ENCODE results near the gene PTGR3.

Gene PTGR3, protein sequence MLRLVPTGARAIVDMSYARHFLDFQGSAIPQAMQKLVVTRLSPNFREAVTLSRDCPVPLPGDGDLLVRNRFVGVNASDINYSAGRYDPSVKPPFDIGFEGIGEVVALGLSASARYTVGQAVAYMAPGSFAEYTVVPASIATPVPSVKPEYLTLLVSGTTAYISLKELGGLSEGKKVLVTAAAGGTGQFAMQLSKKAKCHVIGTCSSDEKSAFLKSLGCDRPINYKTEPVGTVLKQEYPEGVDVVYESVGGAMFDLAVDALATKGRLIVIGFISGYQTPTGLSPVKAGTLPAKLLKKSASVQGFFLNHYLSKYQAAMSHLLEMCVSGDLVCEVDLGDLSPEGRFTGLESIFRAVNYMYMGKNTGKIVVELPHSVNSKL

DNA sequence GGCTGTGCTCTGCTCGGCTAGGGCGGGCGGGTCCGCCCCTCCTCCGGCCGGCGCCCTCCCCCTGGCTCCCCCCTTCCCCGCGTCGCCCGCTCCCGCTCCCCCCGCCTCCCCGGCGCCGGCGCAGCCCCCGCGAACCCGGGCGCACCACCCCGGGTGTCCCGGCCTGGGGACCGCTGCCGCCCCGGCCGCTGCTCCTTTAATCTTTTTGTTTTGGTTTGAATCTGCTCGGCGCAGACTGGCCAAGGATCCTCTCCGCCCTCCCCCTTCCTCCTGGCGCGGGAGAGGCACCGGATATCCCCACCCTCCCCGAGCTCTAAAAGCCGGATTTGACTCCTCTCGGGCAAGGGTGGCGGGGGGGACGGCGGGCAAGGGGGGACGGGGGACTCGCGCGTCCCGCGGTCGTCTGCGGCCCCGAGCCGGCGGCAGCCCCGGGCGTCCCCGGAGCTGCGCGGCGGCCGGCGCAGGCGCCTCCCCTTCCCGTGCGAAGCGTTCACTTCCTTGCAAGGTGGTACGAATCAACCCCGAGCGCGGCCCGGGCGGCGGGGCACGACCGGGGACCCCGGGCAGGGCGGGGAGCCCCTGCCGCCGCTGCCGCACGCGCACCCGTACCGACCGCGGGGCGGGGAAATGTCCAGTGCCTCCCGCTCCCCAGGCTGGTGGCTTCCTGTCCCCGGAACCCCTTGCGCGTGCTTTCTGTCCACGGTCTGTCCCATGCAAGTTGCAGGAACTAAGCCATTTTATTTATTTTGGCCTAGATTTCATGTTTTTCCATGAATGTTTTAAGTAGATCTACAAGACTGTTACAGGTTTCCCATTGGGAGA is at the start of gene PTGR3:
Gene PTGR3, minus strand, starts transcription at position 11 of the 822 bp plus-strand sequence. CDS start 81 bp downstream, outside the sequence.
- DNase-seq (ENCODE audit: low spot score), result peak; percentile 87

- no peak for DNase-seq (ENCODE audit: low spot score)
Measured at GRCh38 chr18:75257605-75258004, 48.7 kb upstream of the PTGR3 start.

GRCh38 chr18:75256376-75256775 is 47.4 kb upstream of the PTGR3 start:
- DNase-seq (ENCODE audit: low spot score), result no peak

DNA sequence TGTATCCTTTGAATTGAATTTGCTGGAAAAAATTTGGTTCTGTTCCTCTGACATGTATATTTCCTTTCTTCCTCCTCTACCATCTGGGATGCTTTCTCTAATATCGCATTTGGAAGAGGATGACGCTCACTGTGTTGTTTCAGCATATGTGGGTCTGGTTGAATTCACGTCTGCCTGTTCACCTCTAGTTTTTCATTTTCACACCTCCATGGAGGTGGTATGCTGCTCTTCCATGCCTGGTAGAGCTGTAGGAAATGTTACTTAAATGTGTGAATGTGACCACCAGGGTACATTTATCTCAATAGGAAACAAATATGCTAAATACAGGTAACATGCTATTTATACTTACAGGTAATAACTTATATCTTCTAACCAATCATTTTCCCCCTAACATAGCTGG is 46.2 kb upstream of the PTGR3 start:
- no peak for DNase-seq (ENCODE audit: low spot score)

DNA sequence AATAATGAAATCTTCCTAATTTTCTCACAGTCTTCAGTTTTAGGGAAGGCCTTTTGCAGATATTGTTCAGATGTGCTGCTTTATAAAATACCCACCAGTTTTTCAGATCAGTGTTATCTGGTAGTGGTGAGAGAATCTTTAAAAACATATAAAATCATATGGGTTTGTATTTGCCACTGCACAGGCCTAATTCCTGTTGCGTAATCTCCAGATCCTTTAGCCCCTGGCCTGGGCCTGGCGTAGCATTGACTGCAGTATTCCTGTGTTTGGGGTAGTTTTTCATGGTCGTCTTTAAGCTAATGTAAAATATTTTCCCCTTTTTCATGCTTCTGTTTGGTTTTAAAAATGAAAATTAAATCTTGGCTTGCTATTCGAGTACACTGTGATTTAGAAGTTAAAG is 44.8 kb upstream of the PTGR3 start:
- no peak for DNase-seq (ENCODE audit: low spot score)

DNA sequence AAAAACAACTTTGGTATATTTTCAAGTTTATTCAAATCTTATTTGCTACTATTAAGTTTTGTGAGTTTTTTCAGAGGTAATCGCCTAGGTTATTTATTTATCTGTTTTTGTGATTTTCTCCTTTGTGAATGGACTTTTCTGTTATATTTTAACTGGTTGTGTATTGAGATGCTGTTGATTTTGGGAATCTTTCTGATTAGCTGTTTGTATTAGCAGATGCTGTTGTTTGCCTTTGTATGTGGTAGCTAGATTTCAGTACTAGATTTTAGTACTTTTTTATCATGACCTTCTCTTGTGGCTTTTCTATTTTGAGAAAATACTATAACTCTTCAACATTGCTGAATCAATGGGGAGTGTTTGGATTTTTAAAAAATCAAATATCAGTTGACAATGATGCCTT is 44.1 kb upstream of the PTGR3 start:
- no peak for DNase-seq (ENCODE audit: low spot score)

GRCh38 chr18:75252136-75252535 is 43.2 kb upstream of the PTGR3 start:
- no peak for DNase-seq (ENCODE audit: low spot score)

GRCh38 chr18:75251466-75251865 is 42.5 kb upstream of the PTGR3 start:
- DNase-seq (ENCODE audit: low spot score), result no peak

DNA sequence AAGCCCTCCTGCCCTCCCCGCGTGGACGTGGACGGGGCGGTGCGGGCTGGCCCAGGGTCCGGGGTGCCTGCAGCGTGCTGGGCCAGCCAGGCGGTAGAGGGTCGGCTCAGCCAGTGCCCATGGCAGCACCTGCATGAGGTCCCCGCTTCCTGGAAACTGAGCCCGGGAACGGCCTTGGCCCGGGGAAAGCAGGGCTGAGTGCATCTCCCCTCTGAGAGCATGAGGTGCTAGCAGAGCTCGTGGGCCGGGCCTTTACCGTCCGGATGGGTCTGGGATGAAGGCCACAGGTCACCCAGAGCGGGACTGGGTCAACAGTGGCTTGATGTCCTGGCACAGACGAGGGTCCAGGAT is 41.5 kb upstream of the PTGR3 start:
- no peak for DNase-seq (ENCODE audit: low spot score)

GRCh38 chr18:75249672-75250470 is 40.9 kb upstream of the PTGR3 start:
- no peak for DNase-seq (ENCODE audit: low spot score)

- no peak for DNase-seq (ENCODE audit: low spot score)
Measured at GRCh38 chr18:75249175-75249518, 40.2 kb upstream of the PTGR3 start.

DNA sequence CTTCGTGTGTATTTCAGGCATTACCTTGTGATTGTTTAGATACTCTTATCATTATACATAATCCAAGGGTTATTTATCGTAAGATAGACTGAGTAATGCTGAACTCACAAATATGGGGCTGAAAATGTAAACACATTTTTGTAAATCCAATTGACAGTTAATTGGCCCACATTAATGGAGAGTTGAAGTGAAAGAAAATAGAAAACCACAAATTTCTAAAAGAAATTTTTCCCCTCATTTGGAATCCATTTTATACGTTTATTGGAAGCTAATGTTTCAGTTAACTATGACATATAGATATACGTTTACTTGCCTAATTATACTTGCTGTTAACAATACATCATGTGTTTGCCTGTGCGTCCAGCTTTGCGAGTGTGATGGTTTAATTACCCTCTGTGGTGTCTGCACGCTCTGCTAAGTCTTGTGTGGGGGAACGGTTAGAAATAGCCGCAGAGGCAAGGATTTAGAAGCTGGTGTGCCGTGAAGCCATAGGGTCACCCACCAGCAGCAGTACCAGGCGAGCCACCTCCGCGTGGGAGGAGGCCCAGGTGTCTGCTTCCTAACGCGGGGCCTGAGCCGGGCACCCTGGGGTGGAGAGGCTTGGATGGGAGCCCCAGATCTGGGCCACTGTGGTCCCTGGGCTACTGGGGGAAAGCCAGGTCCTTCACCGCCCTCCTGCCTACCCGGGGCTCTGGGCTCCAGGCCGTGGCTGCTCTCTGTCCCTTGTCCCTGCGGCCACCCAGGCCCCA is 39.7 kb upstream of the PTGR3 start:
- DNase-seq (ENCODE audit: low spot score), result no peak

DNA sequence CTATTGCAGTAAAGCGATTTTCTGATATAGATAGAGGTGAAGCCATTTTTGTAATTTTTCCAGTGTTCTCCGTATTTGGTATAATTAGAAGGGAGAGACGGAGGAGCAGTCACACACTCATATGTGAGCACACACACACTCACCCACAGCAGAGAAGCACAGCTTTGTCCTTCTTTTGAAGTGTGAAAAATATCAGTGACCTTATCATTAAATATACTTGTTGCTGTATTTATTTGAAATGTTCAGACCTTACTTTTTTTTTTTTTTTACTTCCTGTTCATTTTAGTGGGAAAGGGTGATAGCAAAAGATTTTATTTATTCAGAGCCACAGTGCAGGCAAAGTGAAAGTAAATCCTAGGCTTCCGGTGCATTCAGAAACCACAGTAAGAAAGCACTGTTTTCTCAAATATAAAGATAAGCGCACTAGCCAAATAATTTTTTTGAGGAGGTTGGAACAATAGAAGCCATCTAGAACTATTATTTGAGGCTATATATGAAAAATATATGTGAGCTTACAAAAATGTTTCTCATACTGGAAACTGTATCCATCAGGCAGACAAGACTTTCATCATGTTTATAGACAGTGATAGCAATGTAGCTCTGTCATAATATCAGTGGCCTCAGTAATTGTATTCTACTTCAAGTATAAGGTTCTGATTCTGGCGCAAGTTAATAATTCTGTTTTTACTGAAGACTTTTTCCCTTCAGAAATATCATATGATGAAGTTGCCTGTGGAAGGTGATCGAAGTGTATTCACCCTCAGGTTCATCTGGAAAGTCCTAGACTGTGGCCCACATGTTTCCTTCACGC is 38.9 kb upstream of the PTGR3 start:
- peak; percentile 68 for DNase-seq (ENCODE audit: low spot score)

DNA sequence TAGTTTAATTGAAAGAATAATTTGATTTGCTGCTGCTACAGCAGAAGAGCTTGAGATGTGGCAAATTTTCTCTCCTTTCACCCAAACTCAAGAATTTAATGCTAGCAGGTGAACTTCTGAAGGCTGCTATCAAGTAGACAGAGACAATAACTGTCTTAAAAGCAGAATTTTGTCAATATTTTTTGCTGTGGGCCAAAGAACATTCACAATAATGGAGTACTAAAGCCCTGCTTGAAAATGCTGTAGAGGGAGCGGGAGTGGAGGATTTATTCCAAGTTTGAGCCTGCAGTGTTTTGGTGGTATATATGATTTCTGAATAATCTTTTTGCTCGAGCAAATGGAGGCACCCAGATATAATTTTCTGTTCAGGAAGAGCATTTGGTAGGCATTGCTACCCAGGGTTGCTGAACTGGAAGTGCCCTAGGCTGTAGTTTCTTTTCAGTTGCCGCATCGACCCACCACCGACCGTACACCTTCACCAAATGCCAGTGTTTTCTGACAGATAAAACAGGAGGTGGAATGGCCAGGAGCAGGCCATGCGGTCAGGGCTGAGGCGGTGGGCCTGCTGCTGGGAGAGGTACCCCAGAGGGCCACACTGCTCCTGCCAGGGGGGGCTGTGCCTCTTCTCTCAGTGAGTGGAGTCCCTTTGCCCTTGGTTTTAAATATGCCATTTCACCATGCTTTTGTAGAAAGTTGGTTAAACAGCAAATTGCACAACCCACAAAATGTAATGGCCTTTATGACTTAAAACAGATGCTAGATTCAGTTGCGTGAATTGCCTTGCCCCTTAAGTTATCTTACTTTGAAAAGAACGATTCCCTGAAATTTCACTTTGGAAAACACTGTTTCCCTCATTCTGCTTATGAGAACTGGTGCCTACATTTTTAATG is 38.0 kb upstream of the PTGR3 start:
- no peak for DNase-seq (ENCODE audit: low spot score)

DNA sequence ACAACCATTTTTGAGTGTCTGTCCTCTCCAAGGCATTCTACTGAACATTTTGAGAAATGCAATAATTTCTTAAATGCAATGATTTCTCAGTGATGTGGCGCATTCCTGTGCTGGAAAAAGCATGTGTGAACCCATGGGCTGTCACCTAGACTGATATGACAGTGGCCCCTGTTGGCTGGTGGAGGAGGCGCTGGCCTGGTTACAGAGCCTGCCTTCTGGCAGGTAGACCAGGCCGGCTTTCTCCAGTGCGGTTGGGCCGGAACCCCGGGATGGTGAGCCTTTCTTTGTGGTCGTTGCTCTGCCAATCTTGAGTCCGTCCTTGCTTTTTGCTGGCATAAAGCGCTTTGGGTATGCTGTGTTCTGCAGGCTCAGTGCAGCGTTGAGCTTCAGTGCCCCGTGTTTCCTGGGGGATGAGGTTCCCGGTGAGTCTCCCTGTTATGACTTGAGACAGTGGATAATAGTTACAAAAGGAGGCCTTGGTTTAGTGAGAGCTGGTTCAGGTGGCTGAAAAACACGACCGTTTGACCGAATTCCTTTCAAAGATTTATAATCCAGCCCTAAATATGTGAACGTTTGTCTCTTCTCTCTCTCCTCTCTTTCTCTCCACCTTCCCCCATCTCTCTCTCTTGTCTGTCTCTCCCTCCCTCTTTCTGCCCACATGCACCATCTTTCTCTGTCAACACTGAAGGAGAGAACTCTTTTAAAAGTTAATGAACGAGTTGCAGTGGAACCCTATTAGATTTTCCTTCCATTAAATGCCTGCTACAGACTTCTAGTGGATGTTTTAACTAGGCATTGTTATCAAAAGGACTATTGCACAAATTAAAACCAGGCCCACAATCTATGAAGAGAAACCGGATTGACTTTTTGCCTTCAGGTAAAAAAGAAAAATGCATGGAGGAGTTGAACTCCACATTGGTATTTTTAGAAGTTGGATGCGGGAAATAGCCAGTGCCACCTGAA is 35.7 kb upstream of the PTGR3 start:
- peak; percentile 4 for DNase-seq (ENCODE audit: low spot score)

GRCh38 chr18:75241705-75242104 is 32.8 kb upstream of the PTGR3 start:
- DNase-seq (ENCODE audit: low spot score), result no peak

DNA sequence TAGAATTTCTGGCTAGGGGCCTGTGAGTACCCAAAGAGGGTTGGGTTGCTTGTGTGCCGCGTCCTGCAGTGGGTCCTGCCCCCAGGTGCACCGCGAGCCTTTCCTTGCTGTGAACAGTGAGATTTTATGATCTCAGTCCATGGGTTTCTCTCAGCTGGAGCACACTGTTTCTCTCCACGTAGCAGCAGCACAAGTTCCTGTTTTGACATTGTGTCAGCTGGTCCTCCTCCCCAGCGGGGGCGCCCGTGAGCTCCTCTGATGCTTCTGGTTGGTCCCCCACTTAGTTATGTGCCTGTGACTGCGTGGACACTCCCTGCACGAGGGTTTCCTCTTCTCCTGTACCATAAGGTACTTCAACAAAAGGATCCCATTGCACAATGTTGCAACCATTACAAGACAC is 31.5 kb upstream of the PTGR3 start:
- DNase-seq (ENCODE audit: low spot score), result peak; percentile 6

DNA sequence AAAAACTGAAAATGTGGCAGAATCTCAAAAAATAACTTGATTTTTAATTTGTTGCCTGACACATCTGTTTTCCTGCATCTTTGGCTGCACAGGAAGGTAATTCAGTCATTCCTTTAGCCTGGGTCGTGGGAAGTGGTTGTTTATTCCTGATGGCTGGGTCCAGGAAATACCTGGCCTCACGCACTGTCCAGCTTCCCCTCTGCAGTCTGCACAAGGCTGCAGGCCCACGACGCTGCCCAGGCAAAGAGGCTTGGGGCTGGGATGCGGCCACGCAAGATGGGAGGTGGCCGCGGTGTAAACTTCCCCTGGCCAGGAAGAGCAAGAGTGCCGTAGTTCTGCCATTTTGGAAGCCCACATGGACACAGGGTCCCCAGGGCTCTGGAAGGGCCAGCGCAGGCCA is 29.8 kb upstream of the PTGR3 start:
- no peak for DNase-seq (ENCODE audit: low spot score)

DNA sequence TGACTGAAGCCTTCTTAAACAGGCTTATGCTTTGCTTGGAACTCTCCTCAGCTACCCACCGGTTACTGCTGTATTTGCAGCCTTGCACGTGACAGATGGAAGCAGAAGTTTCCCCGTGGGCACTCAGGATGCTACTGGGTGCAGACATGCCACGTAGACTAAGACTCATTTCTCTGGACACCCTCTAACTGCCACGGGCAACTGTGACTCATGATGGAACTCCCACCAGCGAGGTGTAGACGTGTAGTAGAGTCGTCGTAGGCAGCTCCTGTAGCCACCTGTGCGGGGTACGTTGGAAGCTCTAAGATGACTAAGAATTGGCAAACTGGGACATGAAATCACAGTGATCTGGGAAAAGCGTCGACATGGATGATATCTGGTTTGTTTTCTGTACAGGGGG is 29.2 kb upstream of the PTGR3 start:
- DNase-seq (ENCODE audit: low spot score), result no peak
